ENCODE results near the gene KMT2E. TPM values are rescaled to one million over a fixed set of nuclear protein-coding genes. Genes with fewer than 3 reads are reported as not detected.

The KMT2E gene
- total RNA-seq, 1 experiment from 2014 or later, result 49.7 TPM

GRCh38 chr7:105015390-105015965 lies 1.5 kb downstream of the KMT2E start:
- intact Hi-C loops (cut with micrococcal nuclease), result loop anchor here (5.0 kb wide), 1 partner anchor 52 kb away; no protein-coding TSS in a partner anchor
- ChIA-PET CTCF (interaction anchor here (0.5 to 4.4 kb wide), 8 partner anchors 17 to 186 kb away, joined by 3 to 53 read pairs (median 4); no protein-coding TSS in a partner anchor), POLR2A (interaction anchor here (0.8 to 21.0 kb wide), 17 partner anchors 11 to 808 kb away, joined by 3 to 620 read pairs (median 4); partner anchors contain the start of gene ORC5)
- Mint-ChIP-seq H3K9me3 (ENCODE audit: unreplicated experiment) (no peaks in the 10 kb centered on the region), H3K4me3 (ENCODE audit: unreplicated experiment) (peak overlapping the region; percentile 100), H3K4me1 (ENCODE audit: insufficient read depth, unreplicated experiment) (peaks cover 21% of the 10 kb centered on the region), H3K36me3 (ENCODE audit: insufficient read depth, unreplicated experiment) (peaks cover 31% of the 10 kb centered on the region), H3K27ac (ENCODE audit: low read depth, unreplicated experiment) (peak overlapping the region; percentile 100), H3K27me3 (ENCODE audit: insufficient read depth, unreplicated experiment) (no peaks in the 10 kb centered on the region)
- TF ChIP-seq CTCF (IDR thresholded peaks at IDR 0.05; ENCODE audit: unreplicated experiment), result no peak
- DNase-seq (ENCODE audit: unreplicated experiment), result peak; percentile 54
- no TSS peak for BruUV-seq (replicated peaks)

- Mint-ChIP-seq H3K4me1 (ENCODE audit: insufficient read depth, unreplicated experiment) (peaks cover 18% of the 10 kb centered on the region), H3K9me3 (ENCODE audit: unreplicated experiment) (no peaks in the 10 kb centered on the region), H3K36me3 (ENCODE audit: insufficient read depth, unreplicated experiment) (peaks cover 31% of the 10 kb centered on the region), H3K4me3 (ENCODE audit: unreplicated experiment) (peak overlapping the region; percentile 100), H3K27me3 (ENCODE audit: insufficient read depth, unreplicated experiment) (no peaks in the 10 kb centered on the region), H3K27ac (ENCODE audit: low read depth, unreplicated experiment) (peak overlapping the region; percentile 82)
- TF ChIP-seq CTCF (IDR thresholded peaks at IDR 0.05; ENCODE audit: unreplicated experiment), result no peak
- intact Hi-C loops (cut with micrococcal nuclease), result loop anchor here (5.0 kb wide), 1 partner anchor 51 kb away; no protein-coding TSS in a partner anchor
- no peak for DNase-seq (ENCODE audit: unreplicated experiment)
- BruUV-seq (replicated peaks), result no TSS peak
- ChIA-PET POLR2A (interaction anchor here (0.6 to 21.0 kb wide), 14 partner anchors 10 to 1867 kb away, joined by 3 to 620 read pairs (median 4); partner anchors contain the start of genes NAPEPLD, ORC5 and PSMC2), CTCF (interaction anchor here (0.5 to 4.4 kb wide), 6 partner anchors 21 to 1442 kb away, joined by 3 to 53 read pairs (median 4); no protein-coding TSS in a partner anchor)
Measured at GRCh38 chr7:105016068-105016708, 2.2 kb downstream of the KMT2E start.

GRCh38 chr7:105016709-105017656 lies 3.0 kb downstream of the KMT2E start:
- no peak for TF ChIP-seq CTCF (IDR thresholded peaks at IDR 0.05; ENCODE audit: unreplicated experiment)
- ChIA-PET POLR2A (interaction anchor here (0.6 to 21.0 kb wide), 14 partner anchors 7 to 1868 kb away, joined by 3 to 620 read pairs (median 4); partner anchors contain the start of genes DNAJC2, NAPEPLD and PSMC2), CTCF (interaction anchor here (0.6 to 4.4 kb wide), 7 partner anchors 12 to 1443 kb away, joined by 3 to 53 read pairs (median 4); no protein-coding TSS in a partner anchor)
- Mint-ChIP-seq H3K36me3 (ENCODE audit: insufficient read depth, unreplicated experiment) (peaks cover 27% of the 10 kb centered on the region), H3K9me3 (ENCODE audit: unreplicated experiment) (no peaks in the 10 kb centered on the region), H3K27me3 (ENCODE audit: insufficient read depth, unreplicated experiment) (no peaks in the 10 kb centered on the region), H3K4me1 (ENCODE audit: insufficient read depth, unreplicated experiment) (peaks cover 22% of the 10 kb centered on the region), H3K4me3 (ENCODE audit: unreplicated experiment) (peak overlapping the region; percentile 100), H3K27ac (ENCODE audit: low read depth, unreplicated experiment) (peak overlapping the region; percentile 82)
- no TSS peak for BruUV-seq (replicated peaks)
- DNase-seq (ENCODE audit: unreplicated experiment), result no peak
- intact Hi-C loops (cut with micrococcal nuclease), result loop anchor here (5.0 kb wide), 1 partner anchor 50 kb away; no protein-coding TSS in a partner anchor

Measured in MCF 10A (cell line).